Measurements from ENCODE around the gene RFC3. TPM values are rescaled to one million over a fixed set of nuclear protein-coding genes. Genes with fewer than 3 reads are reported as not detected.

Gene RFC3
- total RNA-seq, 4 donors from 2014 or later = 4.2 to 5.6 (median 4.7) TPM

DNA sequence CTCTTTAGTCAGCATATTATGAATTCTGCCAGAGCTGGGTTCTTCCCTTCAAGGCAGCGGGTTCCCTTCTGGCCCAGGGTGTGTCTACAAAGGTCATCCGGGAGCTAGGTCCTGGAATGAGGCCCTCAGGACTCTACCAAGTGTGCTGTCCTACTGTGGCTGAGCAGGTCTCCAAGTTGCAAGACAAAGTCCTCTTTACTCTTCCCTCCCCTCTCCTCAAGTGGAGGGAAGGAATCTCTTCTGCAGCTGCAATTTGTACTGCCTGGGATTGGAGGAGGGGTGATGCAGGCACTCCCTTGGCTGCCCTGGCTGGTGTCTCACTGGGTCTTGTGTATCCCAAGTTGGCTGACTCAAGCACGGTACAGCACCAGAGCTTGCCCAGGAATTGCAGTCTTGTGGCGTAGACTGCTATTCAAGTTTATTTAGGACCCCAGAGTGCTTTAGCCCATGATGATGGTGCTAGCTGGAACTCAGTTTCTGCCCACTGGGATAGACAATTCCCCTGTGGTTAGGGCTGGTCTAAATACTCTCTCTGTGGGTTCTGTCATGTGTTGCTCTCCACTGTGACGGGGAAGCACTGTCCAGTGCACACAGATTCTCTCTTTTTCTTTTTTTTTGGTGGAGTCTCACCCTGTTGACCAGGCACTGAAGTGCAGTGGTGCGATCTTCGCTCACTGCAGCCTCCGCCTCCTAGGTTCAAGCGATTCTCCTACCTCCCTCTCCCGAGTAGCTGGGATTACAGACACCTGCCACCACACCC is 28.5 kb downstream of the RFC3 start:
- DNase-seq (ENCODE audit: extremely low spot score) = no peak
- WGBS = 97% methylated on average over 9 of the region's 10 CpGs
- Histone ChIP-seq H3K27me3 (no peaks in the 10 kb centered on the region), H3K36me3 (peaks cover 0 to 10% (median 5%) of the 10 kb centered on the region in 4 donors), H3K4me1 (no peaks in the 10 kb centered on the region), H3K4me3 (no peak overlapping the region), H3K9me3 (no peaks in the 10 kb centered on the region), H3K27ac (replicated peaks in 1 of 4) (no peak overlapping the region)
- intact Hi-C loops (cut with DNase I) = no loop called here
- TF ChIP-seq EP300 (IDR thresholded peaks at IDR 0.05) (no peak), POLR2A (IDR thresholded peaks at IDR 0.05; ENCODE audit: low read depth) (no peak), POLR2AphosphoS5 (IDR thresholded peaks at IDR 0.05) (no peak)
- TF ChIP-seq, protein P1, sequence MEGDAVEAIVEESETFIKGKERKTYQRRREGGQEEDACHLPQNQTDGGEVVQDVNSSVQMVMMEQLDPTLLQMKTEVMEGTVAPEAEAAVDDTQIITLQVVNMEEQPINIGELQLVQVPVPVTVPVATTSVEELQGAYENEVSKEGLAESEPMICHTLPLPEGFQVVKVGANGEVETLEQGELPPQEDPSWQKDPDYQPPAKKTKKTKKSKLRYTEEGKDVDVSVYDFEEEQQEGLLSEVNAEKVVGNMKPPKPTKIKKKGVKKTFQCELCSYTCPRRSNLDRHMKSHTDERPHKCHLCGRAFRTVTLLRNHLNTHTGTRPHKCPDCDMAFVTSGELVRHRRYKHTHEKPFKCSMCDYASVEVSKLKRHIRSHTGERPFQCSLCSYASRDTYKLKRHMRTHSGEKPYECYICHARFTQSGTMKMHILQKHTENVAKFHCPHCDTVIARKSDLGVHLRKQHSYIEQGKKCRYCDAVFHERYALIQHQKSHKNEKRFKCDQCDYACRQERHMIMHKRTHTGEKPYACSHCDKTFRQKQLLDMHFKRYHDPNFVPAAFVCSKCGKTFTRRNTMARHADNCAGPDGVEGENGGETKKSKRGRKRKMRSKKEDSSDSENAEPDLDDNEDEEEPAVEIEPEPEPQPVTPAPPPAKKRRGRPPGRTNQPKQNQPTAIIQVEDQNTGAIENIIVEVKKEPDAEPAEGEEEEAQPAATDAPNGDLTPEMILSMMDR (IDR thresholded peaks at IDR 0.05) = no peak

DNA sequence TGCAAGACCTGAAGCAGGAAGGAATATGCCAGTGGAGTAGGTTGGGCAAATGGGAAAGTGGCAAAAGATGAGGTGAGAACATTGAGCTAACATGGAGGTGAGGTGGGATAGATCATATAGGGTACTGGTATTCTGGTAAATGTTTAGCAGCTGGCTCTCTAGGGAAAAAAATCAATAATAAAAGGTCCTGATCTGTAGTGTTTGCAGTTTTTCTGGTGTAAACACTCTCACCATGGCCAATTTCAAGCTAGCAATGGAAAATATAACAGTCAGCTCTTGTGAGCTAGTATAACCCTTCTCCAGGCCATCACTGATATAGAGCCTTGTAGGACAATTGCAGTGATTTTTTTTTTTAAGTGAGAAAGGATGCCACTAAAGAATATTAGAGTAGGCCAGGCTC is 31.3 kb downstream of the RFC3 start:
- Histone ChIP-seq H3K9me3 (no peaks in the 10 kb centered on the region), H3K27me3 (no peaks in the 10 kb centered on the region), H3K4me3 (no peak overlapping the region), H3K27ac (replicated peaks in 1 of 4) (no peak overlapping the region), H3K4me1 (no peaks in the 10 kb centered on the region), H3K36me3 (peaks cover 0 to 10% (median 5%) of the 10 kb centered on the region in 4 donors)
- intact Hi-C loops (cut with DNase I) = no loop called here
- TF ChIP-seq POLR2AphosphoS5 (IDR thresholded peaks at IDR 0.05) = no peak
- no peak for TF ChIP-seq EP300 (IDR thresholded peaks at IDR 0.05)
- no peak for TF ChIP-seq POLR2A (IDR thresholded peaks at IDR 0.05; ENCODE audit: low read depth)
- TF ChIP-seq, protein P1 (IDR thresholded peaks at IDR 0.05) = no peak
- DNase-seq (ENCODE audit: extremely low spot score) = no peak

DNA sequence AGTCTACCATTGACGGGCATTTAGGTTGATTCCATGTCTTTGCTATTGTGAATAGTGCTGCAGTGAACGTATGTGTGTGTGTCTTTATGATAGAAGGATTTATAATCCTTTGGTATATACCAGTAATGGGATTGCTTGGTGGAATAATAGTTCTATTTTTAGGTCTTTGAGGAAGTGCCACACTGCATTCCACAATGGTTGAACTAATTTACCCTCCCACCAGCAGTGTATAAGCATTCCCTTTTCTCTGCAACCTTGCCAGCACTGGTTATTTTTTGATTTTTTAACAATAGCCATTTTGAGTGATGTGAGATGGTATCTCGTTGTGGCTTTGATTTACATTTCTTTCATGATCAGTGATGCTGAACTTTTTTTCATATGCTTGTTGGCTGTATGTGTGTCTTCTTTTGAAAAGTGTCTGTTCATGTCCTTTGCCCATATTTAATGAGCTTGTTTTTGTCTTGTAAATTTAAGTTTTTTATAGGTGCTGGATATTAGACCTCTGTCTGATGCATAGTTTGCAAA is 37.5 kb downstream of the RFC3 start:
- H3K4me3 ChIP-seq = no peak overlapping the region
- DNase-seq (ENCODE audit: extremely low spot score) = no peak
- no peaks in the 10 kb centered on the region for H3K27me3 ChIP-seq
- H3K27ac ChIP-seq (replicated peaks in 1 of 4) = no peak overlapping the region
- intact Hi-C loops (cut with DNase I) = no loop called here
- H3K9me3 ChIP-seq = peaks cover 0 to 7% (median 0%) of the 10 kb centered on the region in 4 donors
- no peaks in the 10 kb centered on the region for H3K4me1 ChIP-seq
- no peaks in the 10 kb centered on the region for H3K36me3 ChIP-seq
- TF ChIP-seq EP300 (IDR thresholded peaks at IDR 0.05) = no peak
- TF ChIP-seq, protein P1 (IDR thresholded peaks at IDR 0.05) = no peak
- no peak for TF ChIP-seq POLR2A (IDR thresholded peaks at IDR 0.05; ENCODE audit: low read depth)
- TF ChIP-seq POLR2AphosphoS5 (IDR thresholded peaks at IDR 0.05) = no peak
- WGBS = 86% methylated on average over 3 of the region's 3 CpGs

DNA sequence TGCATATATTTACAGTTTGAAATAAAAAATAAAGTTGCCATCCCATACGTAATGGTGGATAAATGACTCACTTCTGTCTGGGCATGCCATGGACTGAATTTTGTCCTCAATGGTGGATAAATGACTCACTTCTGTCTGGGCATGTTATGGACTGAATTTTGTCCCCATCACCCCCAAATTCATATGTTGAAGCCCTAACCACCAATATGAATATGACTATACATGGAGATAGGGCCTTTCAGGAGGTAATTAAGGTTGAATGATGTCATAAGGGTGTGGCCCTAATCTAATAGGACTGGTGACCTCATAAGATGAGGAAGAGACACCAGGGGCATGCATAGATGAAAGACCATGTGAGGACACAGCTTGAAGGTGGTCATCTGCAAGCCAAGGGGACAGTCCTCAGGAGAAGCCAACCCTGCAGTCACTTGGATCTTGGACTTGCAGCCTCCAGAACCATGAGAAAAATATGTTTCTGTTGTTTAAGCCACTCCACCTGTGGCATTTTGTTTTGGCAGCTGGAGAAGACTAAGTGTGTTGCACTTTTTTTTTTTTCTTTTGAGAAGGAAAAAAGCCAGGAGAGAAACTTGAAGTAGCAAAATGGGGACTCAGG is 41.8 kb downstream of the RFC3 start:
- 93% methylated on average over 1 of the region's 1 CpG for WGBS
- no peak overlapping the region for H3K27ac ChIP-seq (replicated peaks in 1 of 4)
- intact Hi-C loops (cut with DNase I) = no loop called here
- H3K4me3 ChIP-seq = no peak overlapping the region
- no peaks in the 10 kb centered on the region for H3K36me3 ChIP-seq
- TF ChIP-seq EP300 (IDR thresholded peaks at IDR 0.05) = no peak
- TF ChIP-seq POLR2AphosphoS5 (IDR thresholded peaks at IDR 0.05) = no peak
- TF ChIP-seq POLR2A (IDR thresholded peaks at IDR 0.05; ENCODE audit: low read depth) = no peak
- TF ChIP-seq, protein P1 (IDR thresholded peaks at IDR 0.05) = no peak
- DNase-seq (ENCODE audit: extremely low spot score) = no peak
- H3K27me3 ChIP-seq = no peaks in the 10 kb centered on the region
- H3K9me3 ChIP-seq = peaks cover 0 to 7% (median 0%) of the 10 kb centered on the region in 4 donors
- H3K4me1 ChIP-seq = no peaks in the 10 kb centered on the region

Measured in esophagus muscularis mucosa (tissue), 4 donors.